ENCODE measurements around the gene RAI14.

RAI14 gene

DNA sequence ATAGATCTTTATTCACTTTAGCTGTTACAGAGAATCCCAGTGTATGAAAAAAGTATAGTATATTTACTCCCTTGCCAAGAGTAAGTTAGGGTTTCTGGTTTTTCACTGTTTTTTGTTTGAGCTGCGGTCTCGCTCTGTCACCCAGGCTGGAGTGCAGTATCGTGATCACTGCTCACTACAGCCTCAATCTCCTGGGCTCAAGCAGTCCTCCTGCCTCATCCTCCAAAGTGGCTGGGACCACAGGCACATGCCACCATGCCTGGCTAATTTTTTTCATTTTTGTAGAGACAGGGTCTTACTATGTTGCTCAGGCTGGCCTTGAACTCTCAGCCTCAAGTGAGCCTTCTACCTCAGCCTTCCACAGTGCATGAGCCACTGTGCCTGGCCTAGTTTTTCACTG is 3.0 kb downstream of the RAI14 start:
- H3K4me3 ChIP-seq (replicated peaks in 1 of 2; ENCODE audit: low read depth in 2 of 2, low read length in 2 of 2): no peak overlapping the region
- TF ChIP-seq, protein P1, sequence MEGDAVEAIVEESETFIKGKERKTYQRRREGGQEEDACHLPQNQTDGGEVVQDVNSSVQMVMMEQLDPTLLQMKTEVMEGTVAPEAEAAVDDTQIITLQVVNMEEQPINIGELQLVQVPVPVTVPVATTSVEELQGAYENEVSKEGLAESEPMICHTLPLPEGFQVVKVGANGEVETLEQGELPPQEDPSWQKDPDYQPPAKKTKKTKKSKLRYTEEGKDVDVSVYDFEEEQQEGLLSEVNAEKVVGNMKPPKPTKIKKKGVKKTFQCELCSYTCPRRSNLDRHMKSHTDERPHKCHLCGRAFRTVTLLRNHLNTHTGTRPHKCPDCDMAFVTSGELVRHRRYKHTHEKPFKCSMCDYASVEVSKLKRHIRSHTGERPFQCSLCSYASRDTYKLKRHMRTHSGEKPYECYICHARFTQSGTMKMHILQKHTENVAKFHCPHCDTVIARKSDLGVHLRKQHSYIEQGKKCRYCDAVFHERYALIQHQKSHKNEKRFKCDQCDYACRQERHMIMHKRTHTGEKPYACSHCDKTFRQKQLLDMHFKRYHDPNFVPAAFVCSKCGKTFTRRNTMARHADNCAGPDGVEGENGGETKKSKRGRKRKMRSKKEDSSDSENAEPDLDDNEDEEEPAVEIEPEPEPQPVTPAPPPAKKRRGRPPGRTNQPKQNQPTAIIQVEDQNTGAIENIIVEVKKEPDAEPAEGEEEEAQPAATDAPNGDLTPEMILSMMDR (IDR thresholded peaks at IDR 0.05; ENCODE audit: low read depth, low read length): no peak
- DNase-seq (ENCODE audit: low read depth in 2 of 2): no peak

- H3K4me3 ChIP-seq (replicated peaks in 1 of 2; ENCODE audit: low read depth in 2 of 2, low read length in 2 of 2): no peak overlapping the region
- TF ChIP-seq, protein P1 (IDR thresholded peaks at IDR 0.05; ENCODE audit: low read depth, low read length): no peak
- peak; percentile 93 for DNase-seq (ENCODE audit: low read depth in 2 of 2)
These were observed 4.3 kb downstream of the RAI14 start for GRCh38 chr5:34660444-34660843.

- TF ChIP-seq, protein P1 (IDR thresholded peaks at IDR 0.05; ENCODE audit: low read depth, low read length): no peak
- DNase-seq (ENCODE audit: low read depth in 2 of 2): no peak
- no peak overlapping the region for H3K4me3 ChIP-seq (replicated peaks in 1 of 2; ENCODE audit: low read depth in 2 of 2, low read length in 2 of 2)
These were observed 7.8 kb downstream of the RAI14 start for GRCh38 chr5:34663771-34664496.

DNA sequence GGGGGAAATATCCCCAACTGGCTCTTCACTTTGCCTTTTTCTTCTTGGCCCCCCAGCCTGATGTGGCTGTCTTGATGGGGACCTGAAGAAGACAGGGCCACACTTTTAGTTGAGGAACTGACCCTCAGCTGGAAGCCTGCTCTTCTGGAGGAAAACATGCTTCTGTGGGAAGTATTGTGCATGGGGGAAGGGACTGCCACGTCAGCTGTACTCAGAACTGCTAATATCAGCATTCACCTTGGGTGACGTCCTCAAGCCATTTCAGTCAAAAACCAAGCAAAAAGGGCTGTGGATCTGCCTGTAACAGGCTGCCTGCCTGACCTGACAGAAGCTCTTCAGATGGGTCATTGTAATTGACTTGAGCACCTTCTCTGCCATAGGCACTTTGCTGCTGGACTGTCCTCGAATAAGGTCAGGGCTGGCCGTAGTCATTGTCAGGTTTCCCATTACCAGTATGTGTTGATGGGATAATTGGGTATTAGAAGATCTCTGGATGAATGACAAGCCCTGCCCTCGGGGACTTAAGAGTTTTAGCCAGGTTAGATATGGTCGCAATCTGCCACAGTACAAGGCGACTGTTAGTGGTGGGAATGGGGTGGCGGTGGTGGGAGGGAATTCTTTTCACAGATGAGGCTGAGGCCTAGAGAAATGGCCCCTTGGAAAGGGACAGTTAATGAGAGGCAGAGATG is 10.4 kb downstream of the RAI14 start:
- TF ChIP-seq, protein P1 (IDR thresholded peaks at IDR 0.05; ENCODE audit: low read depth, low read length): no peak
- DNase-seq (ENCODE audit: low read depth in 2 of 2): no peak
- no peak overlapping the region for H3K4me3 ChIP-seq (replicated peaks in 1 of 2; ENCODE audit: low read depth in 2 of 2, low read length in 2 of 2)

GRCh38 chr5:34667705-34668104 is 11.6 kb downstream of the RAI14 start:
- TF ChIP-seq, protein P1 (IDR thresholded peaks at IDR 0.05; ENCODE audit: low read depth, low read length): no peak
- H3K4me3 ChIP-seq (replicated peaks in 1 of 2; ENCODE audit: low read depth in 2 of 2, low read length in 2 of 2): no peak overlapping the region
- DNase-seq (ENCODE audit: low read depth in 2 of 2): no peak

- no peak overlapping the region for H3K4me3 ChIP-seq (replicated peaks in 1 of 2; ENCODE audit: low read depth in 2 of 2, low read length in 2 of 2)
- TF ChIP-seq, protein P1 (IDR thresholded peaks at IDR 0.05; ENCODE audit: low read depth, low read length): no peak
- DNase-seq (ENCODE audit: low read depth in 2 of 2): no peak
These were observed 13.9 kb downstream of the RAI14 start for GRCh38 chr5:34669931-34670516.

Measured in cardiac fibroblast (primary cell).